Measurements from ENCODE around the gene VCL.
"Not testable (repeated sequence)": the region's sequence is repeated elsewhere in the genome, so short reads cannot be mapped to it uniquely, and the experiment has no call there.

Gene VCL

DNA sequence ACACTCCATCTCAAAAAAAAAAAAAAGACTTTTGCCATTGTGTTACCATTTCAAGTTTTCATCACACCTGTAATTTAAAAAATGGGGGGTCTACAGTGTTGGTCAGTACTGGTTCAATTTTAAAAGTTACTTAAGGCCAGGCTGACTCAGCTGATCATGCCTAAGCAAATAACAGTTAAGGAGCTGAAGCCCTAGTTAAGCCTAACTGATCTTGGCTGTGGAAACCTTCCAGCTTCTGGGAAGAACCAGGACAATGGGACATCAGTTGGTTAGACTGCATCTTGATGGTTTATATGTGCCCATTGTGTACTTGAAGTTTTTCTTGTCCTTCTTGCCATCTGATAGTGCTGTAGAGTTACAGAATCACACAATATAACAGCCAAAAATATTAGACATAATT lies 26.7 kb downstream of the VCL start:
- TF ChIP-seq, protein P1, sequence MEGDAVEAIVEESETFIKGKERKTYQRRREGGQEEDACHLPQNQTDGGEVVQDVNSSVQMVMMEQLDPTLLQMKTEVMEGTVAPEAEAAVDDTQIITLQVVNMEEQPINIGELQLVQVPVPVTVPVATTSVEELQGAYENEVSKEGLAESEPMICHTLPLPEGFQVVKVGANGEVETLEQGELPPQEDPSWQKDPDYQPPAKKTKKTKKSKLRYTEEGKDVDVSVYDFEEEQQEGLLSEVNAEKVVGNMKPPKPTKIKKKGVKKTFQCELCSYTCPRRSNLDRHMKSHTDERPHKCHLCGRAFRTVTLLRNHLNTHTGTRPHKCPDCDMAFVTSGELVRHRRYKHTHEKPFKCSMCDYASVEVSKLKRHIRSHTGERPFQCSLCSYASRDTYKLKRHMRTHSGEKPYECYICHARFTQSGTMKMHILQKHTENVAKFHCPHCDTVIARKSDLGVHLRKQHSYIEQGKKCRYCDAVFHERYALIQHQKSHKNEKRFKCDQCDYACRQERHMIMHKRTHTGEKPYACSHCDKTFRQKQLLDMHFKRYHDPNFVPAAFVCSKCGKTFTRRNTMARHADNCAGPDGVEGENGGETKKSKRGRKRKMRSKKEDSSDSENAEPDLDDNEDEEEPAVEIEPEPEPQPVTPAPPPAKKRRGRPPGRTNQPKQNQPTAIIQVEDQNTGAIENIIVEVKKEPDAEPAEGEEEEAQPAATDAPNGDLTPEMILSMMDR (IDR thresholded peaks at IDR 0.05): no peak
- H3K4me3 ChIP-seq: no peak overlapping the region
- H3K27ac ChIP-seq: no peak overlapping the region
- DNase-seq (ENCODE audit: low spot score): no peak

DNA sequence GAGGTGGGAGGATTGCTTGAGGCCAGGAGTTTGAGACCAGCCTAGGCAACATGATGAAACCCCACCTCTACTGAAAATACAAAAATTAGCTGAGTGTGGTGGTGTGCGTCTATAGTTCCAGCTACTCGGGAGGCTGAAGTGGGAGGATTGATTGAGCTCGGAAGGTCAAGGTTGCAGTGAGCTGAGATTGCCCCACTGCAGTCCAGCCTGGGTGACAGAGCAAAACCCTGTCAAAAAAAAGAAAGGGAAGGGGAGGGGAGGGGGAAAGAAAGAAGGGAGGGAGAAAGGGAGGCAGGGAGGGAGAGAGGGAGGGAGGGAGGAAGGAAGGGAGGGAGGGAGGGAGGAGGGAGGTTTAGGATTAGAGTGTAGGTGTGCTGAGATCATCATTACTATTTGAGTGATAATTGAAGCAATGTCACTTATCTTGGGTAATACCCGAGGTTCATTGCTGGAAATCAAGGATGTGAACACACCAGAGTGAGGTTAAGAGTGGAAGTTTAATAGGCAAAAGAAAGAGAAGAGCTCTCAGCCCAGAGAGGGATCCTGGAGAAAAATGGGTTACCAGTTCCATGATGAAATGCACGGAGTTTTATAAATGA lies 27.6 kb downstream of the VCL start:
- H3K27ac ChIP-seq: peak overlapping the region in 1 of 2 donors; percentile 7
- TF ChIP-seq, protein P1 (IDR thresholded peaks at IDR 0.05): no peak
- no peak overlapping the region for H3K4me3 ChIP-seq
- no peak for DNase-seq (ENCODE audit: low spot score)

DNA sequence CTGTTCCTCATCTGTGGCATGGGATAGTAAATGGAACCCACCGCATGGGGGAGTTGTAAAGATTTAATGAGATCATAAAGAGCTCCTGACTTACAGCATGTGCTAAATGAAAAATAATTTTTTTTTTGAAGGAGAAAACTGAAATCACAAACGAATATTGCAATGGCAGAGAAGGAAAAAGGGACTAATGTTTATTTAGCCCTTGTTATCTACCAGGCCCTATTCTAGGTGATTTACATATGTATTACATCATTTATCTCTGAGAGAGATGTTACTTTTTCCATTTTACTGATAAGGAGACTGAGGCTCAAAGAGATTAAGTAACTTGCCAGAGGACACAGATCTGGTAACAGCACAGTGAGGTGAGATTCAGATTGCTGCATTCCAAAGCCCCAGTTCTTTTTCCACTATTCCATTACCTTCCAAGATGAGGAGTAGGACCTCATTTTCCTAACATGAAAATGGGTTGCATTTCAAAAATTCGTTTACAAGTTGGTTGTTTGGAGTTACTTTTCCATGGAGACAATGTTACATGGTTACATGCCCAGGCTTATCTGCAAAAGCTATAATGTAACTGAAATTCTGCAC lies 28.6 kb downstream of the VCL start:
- peak overlapping the region in 1 of 2 donors; percentile 0 for H3K27ac ChIP-seq
- no peak for DNase-seq (ENCODE audit: low spot score)
- no peak overlapping the region for H3K4me3 ChIP-seq
- TF ChIP-seq, protein P1 (IDR thresholded peaks at IDR 0.05): no peak

DNA sequence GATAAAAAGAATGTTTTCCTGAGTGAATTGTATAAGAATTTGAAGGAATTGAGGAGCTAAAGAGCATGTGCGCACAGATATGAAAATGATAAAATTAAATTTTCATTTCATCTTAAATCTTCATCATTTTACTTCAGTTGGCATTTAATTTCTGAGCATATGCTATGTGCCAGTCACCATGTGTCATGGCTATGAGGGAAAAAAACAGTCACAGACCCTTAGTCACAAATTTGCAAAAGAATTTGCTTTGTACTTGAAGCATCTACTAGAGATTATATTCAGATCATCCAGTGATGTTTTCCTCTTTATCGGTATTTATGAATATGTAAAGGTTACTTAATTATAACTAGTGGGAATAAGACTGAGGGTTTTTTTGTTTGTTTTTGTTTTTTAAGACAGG lies 29.8 kb downstream of the VCL start:
- Histone ChIP-seq H3K4me3 (no peak overlapping the region), H3K27ac (no peak overlapping the region)
- TF ChIP-seq, protein P1 (IDR thresholded peaks at IDR 0.05): no peak
- no peak for DNase-seq (ENCODE audit: low spot score)

DNA sequence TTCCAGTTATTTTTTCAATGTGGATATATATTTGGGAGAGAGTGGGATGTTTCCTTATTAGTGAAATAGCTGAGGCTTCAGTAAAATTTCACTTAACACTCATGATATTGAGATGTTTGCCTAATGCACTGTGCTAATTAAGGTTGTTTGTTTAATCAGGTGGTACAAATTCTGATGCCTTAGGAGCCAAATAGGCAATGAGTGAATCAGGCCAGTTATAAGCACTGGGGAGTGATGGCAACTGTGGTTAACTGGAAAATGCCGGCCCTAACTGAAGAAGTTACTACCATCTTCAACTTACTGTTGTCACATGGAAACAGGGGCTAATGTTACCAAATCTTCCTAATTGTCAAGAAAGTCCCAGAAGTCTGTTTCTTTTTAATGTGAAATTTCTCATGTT lies 32.0 kb downstream of the VCL start:
- TF ChIP-seq, protein P1 (IDR thresholded peaks at IDR 0.05): no peak
- Histone ChIP-seq H3K27ac (peak overlapping the region; percentile 23 to 69), H3K4me3 (no peak overlapping the region)
- no peak for DNase-seq (ENCODE audit: low spot score)

DNA sequence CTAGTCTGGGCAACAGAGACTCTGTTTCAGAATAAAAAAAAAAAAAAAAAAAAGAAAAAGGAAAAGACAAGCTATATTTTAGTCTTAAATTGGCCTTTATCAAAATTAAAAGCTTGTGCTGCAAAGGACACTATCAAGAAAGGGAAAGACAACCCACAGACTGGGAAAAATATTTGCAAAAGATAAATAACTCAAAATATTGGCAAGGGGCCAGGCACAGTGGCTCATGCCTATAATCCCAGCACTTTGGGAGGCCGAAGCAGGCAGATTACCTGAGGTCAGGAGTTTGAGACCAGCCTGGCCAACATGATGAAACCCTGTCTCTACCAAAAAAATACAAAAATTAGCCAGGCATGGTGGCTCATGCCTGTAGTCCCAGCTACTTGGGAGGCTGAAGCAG lies 34.3 kb downstream of the VCL start:
- not testable (repeated sequence) for H3K4me3 ChIP-seq; H3K27ac ChIP-seq; DNase-seq (ENCODE audit: low spot score)

DNA sequence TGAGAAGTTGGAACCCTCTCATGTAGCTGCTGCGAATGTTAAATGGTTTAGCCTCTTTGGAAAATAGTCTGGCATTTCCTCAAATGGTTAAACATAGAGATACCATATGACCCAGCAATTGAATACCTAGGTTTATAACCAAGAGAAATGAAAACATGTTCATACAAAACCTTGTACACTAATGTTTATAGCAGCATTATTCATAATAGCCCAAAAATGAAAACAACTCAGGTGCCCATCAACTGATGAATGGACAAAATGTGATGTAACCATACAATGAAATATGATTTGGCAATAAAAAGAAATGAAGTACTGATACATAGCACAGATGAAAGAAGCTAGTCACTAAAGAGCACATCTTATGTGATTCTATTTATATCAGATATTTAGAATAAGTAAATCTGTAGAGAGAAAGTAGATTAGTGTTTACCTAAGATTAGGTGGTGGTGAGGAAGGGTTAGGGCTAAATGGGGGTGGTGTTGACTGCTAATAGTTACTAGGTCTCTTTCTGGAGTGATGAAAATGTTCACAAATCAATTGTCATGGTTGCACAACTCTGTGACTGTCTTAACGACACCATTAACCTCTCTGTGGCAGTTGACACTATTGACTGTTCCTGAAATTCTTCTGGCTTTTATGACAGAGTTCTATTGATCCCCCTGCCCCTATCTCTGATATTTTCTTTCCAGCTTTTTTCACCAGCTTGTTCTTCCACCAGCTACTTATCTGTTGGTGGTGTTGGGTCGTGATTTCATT lies 35.2 kb downstream of the VCL start:
- Histone ChIP-seq H3K4me3 (no peak overlapping the region), H3K27ac (no peak overlapping the region)
- TF ChIP-seq, protein P1 (IDR thresholded peaks at IDR 0.05): no peak
- DNase-seq (ENCODE audit: low spot score): no peak

Measured in coronary artery (tissue), 2 donors.